ENCODE results near the gene ZMYND8.

ZMYND8 gene

GRCh38 chr20:47330933-47331708 lies 25.4 kb downstream of the ZMYND8 start:
- Histone ChIP-seq H4K20me1 (ENCODE audit: insufficient read depth, low read length) (peaks cover 84% of the 10 kb centered on the region), H3K27me3 (ENCODE audit: insufficient read depth, low read length, poor library complexity) (no peaks in the 10 kb centered on the region), H3K36me3 (ENCODE audit: insufficient read depth, low read length) (peaks cover 62% of the 10 kb centered on the region), H3K4me1 (ENCODE audit: insufficient read depth, low read length) (no peaks in the 10 kb centered on the region), H3K4me3 (ENCODE audit: low read depth in 1 of 2, low read length in 2 of 2) (no peak overlapping the region), H3K27ac (ENCODE audit: low read length) (no peak overlapping the region), H3K9ac (ENCODE audit: low read depth, low read length) (no peak overlapping the region), H3K4me2 (ENCODE audit: insufficient read depth, low read length) (no peak overlapping the region), H3K9me3 (ENCODE audit: insufficient read depth, low read length, severe bottlenecking) (no peaks in the 10 kb centered on the region), H3K79me2 (ENCODE audit: insufficient read depth, low read length) (peaks cover 98% of the 10 kb centered on the region), H2AFZ (ENCODE audit: low read depth, low read length) (no peak overlapping the region)
- TF ChIP-seq CTCF (IDR thresholded peaks at IDR 0.05; ENCODE audit: borderline replicate concordance, extremely low read depth, low read length, poor library complexity, severe bottlenecking) (no peak), EZH2 (IDR thresholded peaks at IDR 0.05; ENCODE audit: borderline replicate concordance, low read depth, low read length, severe bottlenecking) (no peak)
- ATAC-seq (ENCODE audit: insufficient read depth, low read depth) (no peak), DNase-seq (no peak)

- H3K36me3 ChIP-seq (ENCODE audit: insufficient read depth, low read length), result peaks cover 57% of the 10 kb centered on the region
- no peak overlapping the region for H3K4me3 ChIP-seq (ENCODE audit: low read depth in 1 of 2, low read length in 2 of 2)
- no peak overlapping the region for H2AFZ ChIP-seq (ENCODE audit: low read depth, low read length)
- no peaks in the 10 kb centered on the region for H3K27me3 ChIP-seq (ENCODE audit: insufficient read depth, low read length, poor library complexity)
- no peak overlapping the region for H3K4me2 ChIP-seq (ENCODE audit: insufficient read depth, low read length)
- no peaks in the 10 kb centered on the region for H3K9me3 ChIP-seq (ENCODE audit: insufficient read depth, low read length, severe bottlenecking)
- no peak overlapping the region for H3K9ac ChIP-seq (ENCODE audit: low read depth, low read length)
- no peak for TF ChIP-seq EZH2 (IDR thresholded peaks at IDR 0.05; ENCODE audit: borderline replicate concordance, low read depth, low read length, severe bottlenecking)
- TF ChIP-seq CTCF (IDR thresholded peaks at IDR 0.05; ENCODE audit: borderline replicate concordance, extremely low read depth, low read length, poor library complexity, severe bottlenecking), result no peak
- peaks cover 98% of the 10 kb centered on the region for H3K79me2 ChIP-seq (ENCODE audit: insufficient read depth, low read length)
- DNase-seq (no peak), ATAC-seq (ENCODE audit: insufficient read depth, low read depth) (no peak)
- no peak overlapping the region for H3K27ac ChIP-seq (ENCODE audit: low read length)
- peaks cover 78% of the 10 kb centered on the region for H4K20me1 ChIP-seq (ENCODE audit: insufficient read depth, low read length)
- H3K4me1 ChIP-seq (ENCODE audit: insufficient read depth, low read length), result no peaks in the 10 kb centered on the region
These were observed 26.4 kb downstream of the ZMYND8 start for GRCh38 chr20:47330071-47330470.

GRCh38 chr20:47328129-47328528 lies 28.4 kb downstream of the ZMYND8 start:
- ATAC-seq (ENCODE audit: insufficient read depth, low read depth), result no peak
- no peak overlapping the region for H3K4me3 ChIP-seq (ENCODE audit: low read depth in 1 of 2, low read length in 2 of 2)
- no peak overlapping the region for H3K27ac ChIP-seq (ENCODE audit: low read length)
- no peaks in the 10 kb centered on the region for H3K4me1 ChIP-seq (ENCODE audit: insufficient read depth, low read length)
- H3K9me3 ChIP-seq (ENCODE audit: insufficient read depth, low read length, severe bottlenecking), result no peaks in the 10 kb centered on the region
- H3K79me2 ChIP-seq (ENCODE audit: insufficient read depth, low read length), result peaks cover 98% of the 10 kb centered on the region
- no peaks in the 10 kb centered on the region for H3K27me3 ChIP-seq (ENCODE audit: insufficient read depth, low read length, poor library complexity)
- H4K20me1 ChIP-seq (ENCODE audit: insufficient read depth, low read length), result peaks cover 71% of the 10 kb centered on the region
- H2AFZ ChIP-seq (ENCODE audit: low read depth, low read length), result no peak overlapping the region
- no peak for TF ChIP-seq CTCF (IDR thresholded peaks at IDR 0.05; ENCODE audit: borderline replicate concordance, extremely low read depth, low read length, poor library complexity, severe bottlenecking)
- TF ChIP-seq EZH2 (IDR thresholded peaks at IDR 0.05; ENCODE audit: borderline replicate concordance, low read depth, low read length, severe bottlenecking), result no peak
- peaks cover 48% of the 10 kb centered on the region for H3K36me3 ChIP-seq (ENCODE audit: insufficient read depth, low read length)
- DNase-seq, result no peak
- H3K4me2 ChIP-seq (ENCODE audit: insufficient read depth, low read length), result no peak overlapping the region
- H3K9ac ChIP-seq (ENCODE audit: low read depth, low read length), result no peak overlapping the region

All from DND-41 (cell line).